Fibroblast of villous mesenchyme (primary cell): ENCODE data around the gene IREB2. TPM values are rescaled to one million over a fixed set of nuclear protein-coding genes. Genes with fewer than 3 reads are reported as not detected.
A peak's percentile ranks its signal among the peaks of the same experiment; 100 is the strongest.
"Not testable (repeated sequence)": the region's sequence is repeated elsewhere in the genome, so short reads cannot be mapped to it uniquely, and the experiment has no call there.

Experiments
- DNase-seq: peaks from one replicate; pipeline ENCODE4 v3.0.0-alpha.2; 2010; ENCODE audit warnings: low read depth
- H3K4me3 ChIP-seq: 2 replicates; pipeline ENCODE4 v1.5.1; 2011; ENCODE audit warnings: low read depth, mild to moderate bottlenecking, low read length
- CTCF ChIP-seq: IDR thresholded peaks from 2 replicates; pipeline ENCODE4 v1.5.1; 2012; ENCODE audit warnings: low read depth, mild to moderate bottlenecking, low read length; ENCODE audit not compliant: insufficient read depth
- total RNA-seq: library from RNA; depleted of rRNA; stranded (reverse); fragments of >200 nt; gene quantifications from 2 replicates; pipeline ENCODE4 v1.2.3, GENCODE V29; 2012

The IREB2 gene
- total RNA-seq, 1 donor, result 38.9 TPM

GRCh38 chr15:78427953-78428352, 10.1 kb upstream of the IREB2 start:
- no peak for TF ChIP-seq CTCF
- no peak overlapping the region for H3K4me3 ChIP-seq
- DNase-seq, result no peak

GRCh38 chr15:78429477-78429876, 8.5 kb upstream of the IREB2 start:
- no peak for DNase-seq
- no peak for TF ChIP-seq CTCF
- no peak overlapping the region for H3K4me3 ChIP-seq

- no peak overlapping the region for H3K4me3 ChIP-seq
Observed at GRCh38 chr15:78431955-78432354, 6.1 kb upstream of the IREB2 start.

GRCh38 chr15:78432664-78433063, 5.4 kb upstream of the IREB2 start:
- no peak overlapping the region for H3K4me3 ChIP-seq
- TF ChIP-seq CTCF, result no peak
- DNase-seq, result no peak

More at GRCh38 chr15:78431955-78432354, 6.1 kb upstream of the IREB2 start:
- TF ChIP-seq CTCF, result no peak
- no peak for DNase-seq

GRCh38 chr15:78434134-78434533, 3.9 kb upstream of the IREB2 start:
- no peak for DNase-seq
- no peak for TF ChIP-seq CTCF
- H3K4me3 ChIP-seq, result no peak overlapping the region

GRCh38 chr15:78434711-78435110, 3.3 kb upstream of the IREB2 start:
- not testable (repeated sequence) for DNase-seq, H3K4me3 ChIP-seq

GRCh38 chr15:78437107-78437761, 782 bp upstream of the IREB2 start:
- peak overlapping the region; percentile 91 for H3K4me3 ChIP-seq
- no peak for DNase-seq
- no peak for TF ChIP-seq CTCF
